K562 (cell line): ENCODE data around the gene JAKMIP1. TPM values are rescaled to one million over a fixed set of nuclear protein-coding genes. Genes with fewer than 3 reads are reported as not detected.

Experiments
- ATAC-seq: fragments of 200-7000 bp; cut with Tn5 transposase; 3 replicates; pipeline ENCODE4 v1.9.1; 2020; ENCODE audit warnings: moderate library complexity
- BruUV-seq: library from RNA; stranded (reverse); fragments of 400-500 nt; replicated peaks from 2 replicates; lab custom pipeline; 2021; lab: Mats Ljungman, UMichigan
- CTCF ChIA-PET: fragments of 300-600 bp; formaldehyde crosslinking; extraction: SDS; loops from one replicate; lab custom pipeline; 2021; ENCODE audit warnings: low intra/inter-chr PET ratio; lab: Yijun Ruan, JAX
- POLR2A ChIA-PET: fragments of 300-600, 350-650 bp; sonication (Branson Sonifier 250); formaldehyde crosslinking; extraction: SDS; loops from one replicate; lab custom pipeline; 2021; ENCODE audit warnings: antibody characterized with exemption, inconsistent platforms; lab: Yijun Ruan, JAX
- DNase-seq, 4 experiments: peaks; one replicate each; pipeline versions ENCODE4 v3.0.0 to v3.0.0-alpha.2; 2011 to 2018; ENCODE audit warnings: low spot score in 3 of 4, mixed read lengths in 3 of 4; ENCODE audit errors: extremely low read depth in 1 of 4
- FAIRE-seq: peaks from 2 replicates; lab custom pipeline; 2011; peaks lifted over from hg19 to GRCh38; lab: Jason Lieb, UNC
- H2AFZ ChIP-seq: 2 replicates; pipeline ENCODE4 v1.6.0; 2011; ENCODE audit warnings: low read depth, low read length, control low read depth, inconsistent platforms
- H3K27ac ChIP-seq: fragments of 200-600 bp; 3 replicates; pipeline ENCODE4 v1.8.0; 2011; ENCODE audit warnings: low read depth, mild to moderate bottlenecking, control low read depth, inconsistent platforms, low read length, moderate library complexity, mixed read lengths; ENCODE audit errors: extremely low read depth
- H3K27me3 ChIP-seq, 2 experiments: fragments of 300-600 bp in 1 of 2; 2 replicates in 1 of 2; 3 replicates in 1 of 2; pipeline versions ENCODE4 v1.6.0 to v1.8.0; 2011; ENCODE audit warnings: inconsistent platforms in 2 of 2, low read length in 2 of 2, mild to moderate bottlenecking in 1 of 2, mixed read lengths in 1 of 2, moderate library complexity in 1 of 2; ENCODE audit not compliant: control insufficient read depth in 2 of 2, insufficient read depth in 2 of 2
- H3K36me3 ChIP-seq: fragments of 300-600 bp; 3 replicates; pipeline ENCODE4 v1.8.0; 2011; ENCODE audit warnings: mild to moderate bottlenecking, low read length, inconsistent platforms; ENCODE audit not compliant: control insufficient read depth, insufficient read depth
- H3K4me1 ChIP-seq, 2 experiments: fragments of 200-600 bp in 1 of 2; replicated peaks in 1 of 2; 2 replicates in 1 of 2; 3 replicates in 1 of 2; pipeline versions ENCODE4 v1.5.1 to v1.8.0; 2011; ENCODE audit warnings: inconsistent platforms in 2 of 2, low read length in 2 of 2, mild to moderate bottlenecking in 1 of 2, mixed read lengths in 1 of 2, moderate library complexity in 1 of 2; ENCODE audit not compliant: control insufficient read depth in 2 of 2, insufficient read depth in 2 of 2
- H3K4me2 ChIP-seq: 2 replicates; pipeline ENCODE4 v1.6.1; 2011; ENCODE audit warnings: low read length, control low read depth, inconsistent platforms, mixed read lengths; ENCODE audit not compliant: insufficient read depth
- H3K4me3 ChIP-seq: fragments of 200-600 bp; sonication (generic), shearing (Covaris generic); 2 replicates; pipeline ENCODE4 v1.5.1; 2016; ENCODE audit warnings: control low read depth, inconsistent platforms
- H3K79me2 ChIP-seq: fragments of 200-600 bp; 3 replicates; pipeline ENCODE4 v1.8.0; 2011; ENCODE audit warnings: low read length, inconsistent platforms; ENCODE audit not compliant: control insufficient read depth, insufficient read depth
- H3K9ac ChIP-seq, 2 experiments: 2 replicates each; pipeline versions ENCODE4 v1.6.0 to v1.6.1; 2011; ENCODE audit warnings: low read depth in 2 of 2, low read length in 2 of 2, control low read depth in 1 of 2, inconsistent platforms in 1 of 2, mild to moderate bottlenecking in 1 of 2, mixed read lengths in 1 of 2; ENCODE audit not compliant: insufficient read depth in 1 of 2
- H3K9me1 ChIP-seq: one replicate; pipeline ENCODE4 v1.6.0; 2011; ENCODE audit warnings: inconsistent platforms, mild to moderate bottlenecking, low read length, moderate library complexity; ENCODE audit not compliant: control insufficient read depth, insufficient read depth
- H3K9me3 ChIP-seq: replicated peaks from 2 replicates; pipeline ENCODE4 v1.5.1; 2011; ENCODE audit warnings: low read depth, low read length, inconsistent platforms; ENCODE audit not compliant: control insufficient read depth, insufficient read depth
- H4K20me1 ChIP-seq: replicated peaks from 2 replicates; pipeline ENCODE4 v1.6.1; 2011; ENCODE audit warnings: low read length, inconsistent platforms, mixed read lengths; ENCODE audit not compliant: control insufficient read depth, insufficient read depth
- ERF ChIP-seq: fragments of 450-650 bp; formaldehyde crosslinking; IDR thresholded peaks from 2 replicates; pipeline ENCODE4 v1.4.0; 2020; ENCODE audit warnings: mild to moderate bottlenecking, mixed read lengths
- MBD2 ChIP-seq: sonication (generic); IDR thresholded peaks from 2 replicates; pipeline ENCODE4 v1.6.1; 2016; ENCODE audit warnings: low read depth, borderline replicate concordance
- POLR2H ChIP-seq: IDR thresholded peaks from 2 replicates; pipeline ENCODE4 v1.6.1; 2016; ENCODE audit warnings: missing genetic modification characterization, low read depth, mild to moderate bottlenecking, control low read depth, missing compliant biosample characterization, moderate library complexity
- PPARD ChIP-seq: fragments of 250-450 bp; sonication (Bioruptor Pico); IDR thresholded peaks from 2 replicates; pipeline ENCODE4 v1.8.0; 2022; ENCODE audit warnings: inconsistent platforms, mild to moderate bottlenecking, moderate library complexity
- SRF ChIP-seq, 2 experiments: fragments of 250-450, 450-650 bp in 1 of 2; sonication (Bioruptor Pico) in 1 of 2; sonication (generic) in 1 of 2; formaldehyde crosslinking; IDR thresholded peaks; 2 replicates each; pipeline versions ENCODE4 v1.5.0 to v1.5.1; 2020 to 2022; ENCODE audit warnings: mild to moderate bottlenecking in 1 of 2, missing genetic modification reagents in 1 of 2
- ZNF133 ChIP-seq: fragments of 250-450 bp; sonication (Bioruptor Pico); IDR thresholded peaks from 2 replicates; pipeline ENCODE4 v1.4.0; 2020; ENCODE audit warnings: mild to moderate bottlenecking
- ZNF174 ChIP-seq: fragments of 250-450 bp; sonication (Bioruptor Pico); IDR thresholded peaks from 2 replicates; pipeline ENCODE4 v1.4.0; 2020; ENCODE audit warnings: mild to moderate bottlenecking
- WGBS: fragments of 100-300 bp; shearing (Covaris generic); methylation state at CpG from one replicate; pipeline ENCODE4 v1.1.6; 2016; ENCODE audit warnings: low coverage, mixed read lengths; ENCODE audit not compliant: insufficient coverage; ENCODE audit errors: missing lambda C conversion rate; 5-methylcytosine and 5-hydroxymethylcytosine counted together
- in situ Hi-C: fragments of 300-500 bp; cut with MboI; formaldehyde crosslinking; loops from 4 replicates; pipeline ENCODE4 v1.15.0; 2018; ENCODE audit warnings: inconsistent platforms, mixed read lengths
- intact Hi-C: fragments of 100-400 bp; cut with micrococcal nuclease; formaldehyde crosslinking; loops from 2 replicates; pipeline ENCODE4 v1.14.2; 2022
- polyA plus RNA-seq, 8 experiments: library from polyadenylated mRNA; depleted of rRNA in 4 of 8; stranded (reverse) in 5 of 8; unstranded in 3 of 8; fragments of >200 nt; fragmentation: Nextera tagmentation in 2 of 8; fragmentation: Illumina TruSeq in 1 of 8; extraction: Ambion mirVana in 2 of 8; extraction: Trizol in 1 of 8; gene quantifications; 2 replicates each; pipeline versions ENCODE4 v1.2.1 to v1.2.3, GENCODE V29; 2011 to 2014; ENCODE audit warnings: inconsistent platforms in 1 of 8, missing spikeins in 1 of 8
- total RNA-seq, 7 experiments: library from RNA; depleted of rRNA in 6 of 7; stranded (reverse); fragments of >200 nt in 6 of 7; fragmentation: Illumina TruSeq in 2 of 7; extraction: Trizol in 2 of 7; gene quantifications; 2 replicates each; pipeline versions ENCODE4 v1.2.1 to v1.2.3, GENCODE V29; 2011 to 2021; ENCODE audit warnings: low replicate concordance in 1 of 7
- TF ChIP-seq, protein P1 (sequence below): fragments of 250-450 bp; sonication (Bioruptor Pico); IDR thresholded peaks from 2 replicates; pipeline ENCODE4 v1.4.0; 2020; ENCODE audit warnings: borderline replicate concordance
- TF ChIP-seq, protein P2 (sequence below): fragments of 200-600 bp; sonication (generic); IDR thresholded peaks from one replicate; pipeline ENCODE4 v1.6.1; 2012; ENCODE audit warnings: mild to moderate bottlenecking, low read depth, low read length, inconsistent platforms

Gene JAKMIP1
- total and polyA plus RNA-seq, 9 of the 15 experiments (the other 6 are each of a cell fraction or from before 2014, with no cell fraction given) = not detected

DNA sequence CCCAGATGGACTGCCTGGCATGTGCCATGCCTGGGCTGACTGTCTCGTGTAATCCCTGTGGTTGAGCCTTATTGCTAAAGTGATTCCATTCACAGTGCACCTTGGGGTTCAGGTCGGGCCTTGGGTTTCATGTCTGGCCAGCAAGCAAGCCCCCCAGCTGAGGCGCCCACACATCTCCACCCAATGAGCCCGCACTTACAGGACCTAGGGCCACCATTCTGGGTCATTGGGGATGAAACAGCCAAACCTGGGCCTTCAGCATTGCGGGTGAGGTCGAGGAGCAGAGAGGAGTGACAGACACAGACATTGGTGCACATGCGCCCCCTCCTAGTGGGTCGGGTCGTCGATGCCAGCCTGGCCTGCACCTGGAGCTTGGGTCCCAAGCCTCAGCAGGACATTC lies 48.0 kb upstream of the JAKMIP1 start:
- H3K4me1 ChIP-seq = peaks cover 0 to 9% of the 10 kb centered on the region in 2 experiments; a peak in 1 of 5 replicates
- intact Hi-C loops = no loop called here
- ChIA-PET CTCF (no interaction called here), POLR2A (no interaction called here)
- no peaks in the 10 kb centered on the region for H3K9me3 ChIP-seq
- H3K27me3 ChIP-seq = peaks cover 0 to 5% of the 10 kb centered on the region in 2 experiments; a peak in 1 of 5 replicates
- H3K9me1 ChIP-seq = no peaks in the 10 kb centered on the region
- no peak overlapping the region for H3K4me2 ChIP-seq
- H3K4me3 ChIP-seq = no peak overlapping the region
- DNase-seq (no peak), FAIRE-seq (no peak), ATAC-seq (no peak)
- in situ Hi-C loops = no loop called here
- H4K20me1 ChIP-seq = no peaks in the 10 kb centered on the region; the same call in 1 of the 2 replicates
- H3K9ac ChIP-seq = no peak overlapping the region; a peak in 1 of 4 replicates
- no peaks in the 10 kb centered on the region for H3K36me3 ChIP-seq
- 0% methylated on average over 7 of the region's 10 CpGs for WGBS
- H2AFZ ChIP-seq = no peak overlapping the region
- BruUV-seq = no TSS peak
- no peak overlapping the region for H3K27ac ChIP-seq
- H3K79me2 ChIP-seq = no peaks in the 10 kb centered on the region
- TF ChIP-seq, protein P1, sequence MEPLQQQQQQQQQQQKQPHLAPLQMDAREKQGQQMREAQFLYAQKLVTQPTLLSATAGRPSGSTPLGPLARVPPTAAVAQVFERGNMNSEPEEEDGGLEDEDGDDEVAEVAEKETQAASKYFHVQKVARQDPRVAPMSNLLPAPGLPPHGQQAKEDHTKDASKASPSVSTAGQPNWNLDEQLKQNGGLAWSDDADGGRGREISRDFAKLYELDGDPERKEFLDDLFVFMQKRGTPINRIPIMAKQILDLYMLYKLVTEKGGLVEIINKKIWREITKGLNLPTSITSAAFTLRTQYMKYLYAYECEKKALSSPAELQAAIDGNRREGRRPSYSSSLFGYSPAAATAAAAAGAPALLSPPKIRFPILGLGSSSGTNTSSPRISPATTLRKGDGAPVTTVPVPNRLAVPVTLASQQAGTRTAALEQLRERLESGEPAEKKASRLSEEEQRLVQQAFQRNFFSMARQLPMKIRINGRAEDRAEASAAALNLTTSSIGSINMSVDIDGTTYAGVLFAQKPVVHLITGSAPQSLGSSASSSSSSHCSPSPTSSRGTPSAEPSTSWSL (CRISPR knock-in tag) = no peak
- TF ChIP-seq SRF (CRISPR knock-in tag; IDR thresholded peaks at IDR 0.05) (no peak), PPARD (no peak), ZNF174 (CRISPR knock-in tag) (no peak), ERF (CRISPR knock-in tag) (no peak), POLR2H (tag) (no peak), MBD2 (no peak), ZNF133 (CRISPR knock-in tag) (no peak)
- TF ChIP-seq, protein P2, sequence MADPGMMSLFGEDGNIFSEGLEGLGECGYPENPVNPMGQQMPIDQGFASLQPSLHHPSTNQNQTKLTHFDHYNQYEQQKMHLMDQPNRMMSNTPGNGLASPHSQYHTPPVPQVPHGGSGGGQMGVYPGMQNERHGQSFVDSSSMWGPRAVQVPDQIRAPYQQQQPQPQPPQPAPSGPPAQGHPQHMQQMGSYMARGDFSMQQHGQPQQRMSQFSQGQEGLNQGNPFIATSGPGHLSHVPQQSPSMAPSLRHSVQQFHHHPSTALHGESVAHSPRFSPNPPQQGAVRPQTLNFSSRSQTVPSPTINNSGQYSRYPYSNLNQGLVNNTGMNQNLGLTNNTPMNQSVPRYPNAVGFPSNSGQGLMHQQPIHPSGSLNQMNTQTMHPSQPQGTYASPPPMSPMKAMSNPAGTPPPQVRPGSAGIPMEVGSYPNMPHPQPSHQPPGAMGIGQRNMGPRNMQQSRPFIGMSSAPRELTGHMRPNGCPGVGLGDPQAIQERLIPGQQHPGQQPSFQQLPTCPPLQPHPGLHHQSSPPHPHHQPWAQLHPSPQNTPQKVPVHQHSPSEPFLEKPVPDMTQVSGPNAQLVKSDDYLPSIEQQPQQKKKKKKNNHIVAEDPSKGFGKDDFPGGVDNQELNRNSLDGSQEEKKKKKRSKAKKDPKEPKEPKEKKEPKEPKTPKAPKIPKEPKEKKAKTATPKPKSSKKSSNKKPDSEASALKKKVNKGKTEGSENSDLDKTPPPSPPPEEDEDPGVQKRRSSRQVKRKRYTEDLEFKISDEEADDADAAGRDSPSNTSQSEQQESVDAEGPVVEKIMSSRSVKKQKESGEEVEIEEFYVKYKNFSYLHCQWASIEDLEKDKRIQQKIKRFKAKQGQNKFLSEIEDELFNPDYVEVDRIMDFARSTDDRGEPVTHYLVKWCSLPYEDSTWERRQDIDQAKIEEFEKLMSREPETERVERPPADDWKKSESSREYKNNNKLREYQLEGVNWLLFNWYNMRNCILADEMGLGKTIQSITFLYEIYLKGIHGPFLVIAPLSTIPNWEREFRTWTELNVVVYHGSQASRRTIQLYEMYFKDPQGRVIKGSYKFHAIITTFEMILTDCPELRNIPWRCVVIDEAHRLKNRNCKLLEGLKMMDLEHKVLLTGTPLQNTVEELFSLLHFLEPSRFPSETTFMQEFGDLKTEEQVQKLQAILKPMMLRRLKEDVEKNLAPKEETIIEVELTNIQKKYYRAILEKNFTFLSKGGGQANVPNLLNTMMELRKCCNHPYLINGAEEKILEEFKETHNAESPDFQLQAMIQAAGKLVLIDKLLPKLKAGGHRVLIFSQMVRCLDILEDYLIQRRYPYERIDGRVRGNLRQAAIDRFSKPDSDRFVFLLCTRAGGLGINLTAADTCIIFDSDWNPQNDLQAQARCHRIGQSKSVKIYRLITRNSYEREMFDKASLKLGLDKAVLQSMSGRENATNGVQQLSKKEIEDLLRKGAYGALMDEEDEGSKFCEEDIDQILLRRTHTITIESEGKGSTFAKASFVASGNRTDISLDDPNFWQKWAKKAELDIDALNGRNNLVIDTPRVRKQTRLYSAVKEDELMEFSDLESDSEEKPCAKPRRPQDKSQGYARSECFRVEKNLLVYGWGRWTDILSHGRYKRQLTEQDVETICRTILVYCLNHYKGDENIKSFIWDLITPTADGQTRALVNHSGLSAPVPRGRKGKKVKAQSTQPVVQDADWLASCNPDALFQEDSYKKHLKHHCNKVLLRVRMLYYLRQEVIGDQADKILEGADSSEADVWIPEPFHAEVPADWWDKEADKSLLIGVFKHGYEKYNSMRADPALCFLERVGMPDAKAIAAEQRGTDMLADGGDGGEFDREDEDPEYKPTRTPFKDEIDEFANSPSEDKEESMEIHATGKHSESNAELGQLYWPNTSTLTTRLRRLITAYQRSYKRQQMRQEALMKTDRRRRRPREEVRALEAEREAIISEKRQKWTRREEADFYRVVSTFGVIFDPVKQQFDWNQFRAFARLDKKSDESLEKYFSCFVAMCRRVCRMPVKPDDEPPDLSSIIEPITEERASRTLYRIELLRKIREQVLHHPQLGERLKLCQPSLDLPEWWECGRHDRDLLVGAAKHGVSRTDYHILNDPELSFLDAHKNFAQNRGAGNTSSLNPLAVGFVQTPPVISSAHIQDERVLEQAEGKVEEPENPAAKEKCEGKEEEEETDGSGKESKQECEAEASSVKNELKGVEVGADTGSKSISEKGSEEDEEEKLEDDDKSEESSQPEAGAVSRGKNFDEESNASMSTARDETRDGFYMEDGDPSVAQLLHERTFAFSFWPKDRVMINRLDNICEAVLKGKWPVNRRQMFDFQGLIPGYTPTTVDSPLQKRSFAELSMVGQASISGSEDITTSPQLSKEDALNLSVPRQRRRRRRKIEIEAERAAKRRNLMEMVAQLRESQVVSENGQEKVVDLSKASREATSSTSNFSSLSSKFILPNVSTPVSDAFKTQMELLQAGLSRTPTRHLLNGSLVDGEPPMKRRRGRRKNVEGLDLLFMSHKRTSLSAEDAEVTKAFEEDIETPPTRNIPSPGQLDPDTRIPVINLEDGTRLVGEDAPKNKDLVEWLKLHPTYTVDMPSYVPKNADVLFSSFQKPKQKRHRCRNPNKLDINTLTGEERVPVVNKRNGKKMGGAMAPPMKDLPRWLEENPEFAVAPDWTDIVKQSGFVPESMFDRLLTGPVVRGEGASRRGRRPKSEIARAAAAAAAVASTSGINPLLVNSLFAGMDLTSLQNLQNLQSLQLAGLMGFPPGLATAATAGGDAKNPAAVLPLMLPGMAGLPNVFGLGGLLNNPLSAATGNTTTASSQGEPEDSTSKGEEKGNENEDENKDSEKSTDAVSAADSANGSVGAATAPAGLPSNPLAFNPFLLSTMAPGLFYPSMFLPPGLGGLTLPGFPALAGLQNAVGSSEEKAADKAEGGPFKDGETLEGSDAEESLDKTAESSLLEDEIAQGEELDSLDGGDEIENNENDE = no peak
